ENCODE data around the gene HTR1B.

Gene HTR1B

GRCh38 chr6:77456531-77457248 is 6.6 kb downstream of the HTR1B start:
- DNase-seq (ENCODE audit: extremely low read depth in 1 of 2, low read depth in 1 of 2) = no peak

GRCh38 chr6:77455271-77455670 is 8.0 kb downstream of the HTR1B start:
- no peak for DNase-seq (ENCODE audit: extremely low read depth in 1 of 2, low read depth in 1 of 2)

GRCh38 chr6:77454386-77454785 is 8.9 kb downstream of the HTR1B start:
- no peak for DNase-seq (ENCODE audit: extremely low read depth in 1 of 2, low read depth in 1 of 2)

- no peak for DNase-seq (ENCODE audit: extremely low read depth in 1 of 2, low read depth in 1 of 2)
Observed at GRCh38 chr6:77451466-77451865, 11.8 kb downstream of the HTR1B start.

- DNase-seq (ENCODE audit: extremely low read depth in 1 of 2, low read depth in 1 of 2) = no peak
Observed at GRCh38 chr6:77450924-77451323, 12.4 kb downstream of the HTR1B start.

GRCh38 chr6:77448546-77448945 is 14.7 kb downstream of the HTR1B start:
- DNase-seq (ENCODE audit: extremely low read depth in 1 of 2, low read depth in 1 of 2) = no peak

GRCh38 chr6:77447254-77447653 is 16.0 kb downstream of the HTR1B start:
- DNase-seq (ENCODE audit: extremely low read depth in 1 of 2, low read depth in 1 of 2) = no peak

GRCh38 chr6:77446249-77446648 is 17.0 kb downstream of the HTR1B start:
- no peak for DNase-seq (ENCODE audit: extremely low read depth in 1 of 2, low read depth in 1 of 2)

- no peak for DNase-seq (ENCODE audit: extremely low read depth in 1 of 2, low read depth in 1 of 2)
Observed at GRCh38 chr6:77445214-77445613, 18.1 kb downstream of the HTR1B start.

- no peak for DNase-seq (ENCODE audit: extremely low read depth in 1 of 2, low read depth in 1 of 2)
Observed at GRCh38 chr6:77440206-77440976, 22.9 kb downstream of the HTR1B start.

- DNase-seq (ENCODE audit: extremely low read depth in 1 of 2, low read depth in 1 of 2) = no peak
Observed at GRCh38 chr6:77433888-77434287, 29.4 kb downstream of the HTR1B start.

- DNase-seq (ENCODE audit: extremely low read depth in 1 of 2, low read depth in 1 of 2) = no peak
Observed at GRCh38 chr6:77430504-77430903, 32.8 kb downstream of the HTR1B start.

- no peak for DNase-seq (ENCODE audit: extremely low read depth in 1 of 2, low read depth in 1 of 2)
Observed at GRCh38 chr6:77425671-77426070, 37.6 kb downstream of the HTR1B start.

- DNase-seq (ENCODE audit: extremely low read depth in 1 of 2, low read depth in 1 of 2) = no peak
Observed at GRCh38 chr6:77425216-77425615, 38.1 kb downstream of the HTR1B start.

- no peak for DNase-seq (ENCODE audit: extremely low read depth in 1 of 2, low read depth in 1 of 2)
Observed at GRCh38 chr6:77424761-77425160, 38.5 kb downstream of the HTR1B start.

- DNase-seq (ENCODE audit: extremely low read depth in 1 of 2, low read depth in 1 of 2) = no peak
Observed at GRCh38 chr6:77416839-77417238, 46.5 kb downstream of the HTR1B start.

GRCh38 chr6:77415706-77416105 is 47.6 kb downstream of the HTR1B start:
- no peak for DNase-seq (ENCODE audit: extremely low read depth in 1 of 2, low read depth in 1 of 2)

All from stimulated activated CD8-positive, alpha-beta memory T cell treated with anti-CD3 and anti-CD28 coated beads, Interleukin-7, amount 100 ng/mL, for 48 hours (primary cell).